ENCODE data around the gene ZBTB11.
"Not testable (repeated sequence)": the region's sequence is repeated elsewhere in the genome, so short reads cannot be mapped to it uniquely, and the experiment has no call there.

Gene ZBTB11, protein sequence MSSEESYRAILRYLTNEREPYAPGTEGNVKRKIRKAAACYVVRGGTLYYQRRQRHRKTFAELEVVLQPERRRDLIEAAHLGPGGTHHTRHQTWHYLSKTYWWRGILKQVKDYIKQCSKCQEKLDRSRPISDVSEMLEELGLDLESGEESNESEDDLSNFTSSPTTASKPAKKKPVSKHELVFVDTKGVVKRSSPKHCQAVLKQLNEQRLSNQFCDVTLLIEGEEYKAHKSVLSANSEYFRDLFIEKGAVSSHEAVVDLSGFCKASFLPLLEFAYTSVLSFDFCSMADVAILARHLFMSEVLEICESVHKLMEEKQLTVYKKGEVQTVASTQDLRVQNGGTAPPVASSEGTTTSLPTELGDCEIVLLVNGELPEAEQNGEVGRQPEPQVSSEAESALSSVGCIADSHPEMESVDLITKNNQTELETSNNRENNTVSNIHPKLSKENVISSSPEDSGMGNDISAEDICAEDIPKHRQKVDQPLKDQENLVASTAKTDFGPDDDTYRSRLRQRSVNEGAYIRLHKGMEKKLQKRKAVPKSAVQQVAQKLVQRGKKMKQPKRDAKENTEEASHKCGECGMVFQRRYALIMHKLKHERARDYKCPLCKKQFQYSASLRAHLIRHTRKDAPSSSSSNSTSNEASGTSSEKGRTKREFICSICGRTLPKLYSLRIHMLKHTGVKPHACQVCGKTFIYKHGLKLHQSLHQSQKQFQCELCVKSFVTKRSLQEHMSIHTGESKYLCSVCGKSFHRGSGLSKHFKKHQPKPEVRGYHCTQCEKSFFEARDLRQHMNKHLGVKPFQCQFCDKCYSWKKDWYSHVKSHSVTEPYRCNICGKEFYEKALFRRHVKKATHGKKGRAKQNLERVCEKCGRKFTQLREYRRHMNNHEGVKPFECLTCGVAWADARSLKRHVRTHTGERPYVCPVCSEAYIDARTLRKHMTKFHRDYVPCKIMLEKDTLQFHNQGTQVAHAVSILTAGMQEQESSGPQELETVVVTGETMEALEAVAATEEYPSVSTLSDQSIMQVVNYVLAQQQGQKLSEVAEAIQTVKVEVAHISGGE

DNA sequence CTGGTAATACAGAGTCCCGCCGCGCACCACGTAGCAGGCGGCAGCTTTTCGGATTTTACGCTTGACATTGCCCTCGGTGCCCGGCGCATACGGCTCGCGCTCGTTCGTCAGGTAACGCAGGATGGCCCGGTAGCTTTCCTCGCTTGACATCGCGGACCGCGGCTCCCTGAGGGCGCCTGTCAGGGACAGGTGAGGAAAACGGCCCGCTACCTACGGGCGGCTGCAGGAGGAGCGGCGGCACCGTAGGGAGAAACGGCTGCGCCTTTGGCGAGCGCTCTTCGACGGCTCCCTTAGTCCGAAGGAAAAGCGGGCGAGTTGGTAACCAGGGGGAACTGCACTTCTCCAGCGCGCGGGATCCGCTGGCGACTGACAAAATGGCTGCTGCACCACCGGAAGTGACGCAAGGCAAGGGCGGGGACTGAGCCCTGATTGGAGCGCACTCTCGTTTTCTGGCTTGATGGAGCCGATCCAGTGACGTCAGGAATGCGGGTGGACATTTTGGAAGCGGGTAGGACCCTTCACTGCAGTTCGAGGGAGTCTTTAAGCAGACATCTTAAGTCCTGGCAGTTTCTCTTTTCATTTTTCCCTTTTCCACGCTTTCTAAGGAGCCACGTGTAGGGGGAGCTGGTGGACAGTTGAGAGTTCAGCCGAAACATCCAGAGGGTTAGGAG is at the start of gene ZBTB11:
ZBTB11 (minus strand) TSS at position 368 of the 671 bp plus-strand sequence; CDS start at position 150, 218 bp downstream.
- DNase-seq (ENCODE audit: low read depth), result peak; percentile 100
- H3K4me3 ChIP-seq (ENCODE audit: low read depth, low read length), result peak within 1 kb of the TSS; percentile 99

DNA sequence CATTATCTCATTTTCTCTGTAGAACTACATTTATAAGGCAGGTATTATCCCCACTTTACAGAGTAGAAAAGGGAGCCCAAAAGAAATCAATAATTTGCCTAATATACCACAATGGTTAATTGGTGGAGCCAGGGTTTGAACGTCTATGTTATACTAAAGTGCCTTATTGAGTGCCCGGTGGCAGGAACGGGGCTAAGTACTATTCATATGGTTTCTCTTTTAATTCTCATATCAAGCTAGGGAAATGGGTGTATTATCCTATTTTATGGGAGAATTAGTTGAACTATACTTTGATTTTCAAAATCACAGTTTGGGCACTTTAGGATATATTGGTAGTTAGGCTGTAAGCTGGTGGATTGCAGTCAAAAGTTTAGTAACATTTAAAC is 49.0 kb upstream of the ZBTB11 start:
- no peak for DNase-seq (ENCODE audit: low read depth)
- peak overlapping the region; percentile 95 for H3K4me3 ChIP-seq (ENCODE audit: low read depth, low read length)

DNA sequence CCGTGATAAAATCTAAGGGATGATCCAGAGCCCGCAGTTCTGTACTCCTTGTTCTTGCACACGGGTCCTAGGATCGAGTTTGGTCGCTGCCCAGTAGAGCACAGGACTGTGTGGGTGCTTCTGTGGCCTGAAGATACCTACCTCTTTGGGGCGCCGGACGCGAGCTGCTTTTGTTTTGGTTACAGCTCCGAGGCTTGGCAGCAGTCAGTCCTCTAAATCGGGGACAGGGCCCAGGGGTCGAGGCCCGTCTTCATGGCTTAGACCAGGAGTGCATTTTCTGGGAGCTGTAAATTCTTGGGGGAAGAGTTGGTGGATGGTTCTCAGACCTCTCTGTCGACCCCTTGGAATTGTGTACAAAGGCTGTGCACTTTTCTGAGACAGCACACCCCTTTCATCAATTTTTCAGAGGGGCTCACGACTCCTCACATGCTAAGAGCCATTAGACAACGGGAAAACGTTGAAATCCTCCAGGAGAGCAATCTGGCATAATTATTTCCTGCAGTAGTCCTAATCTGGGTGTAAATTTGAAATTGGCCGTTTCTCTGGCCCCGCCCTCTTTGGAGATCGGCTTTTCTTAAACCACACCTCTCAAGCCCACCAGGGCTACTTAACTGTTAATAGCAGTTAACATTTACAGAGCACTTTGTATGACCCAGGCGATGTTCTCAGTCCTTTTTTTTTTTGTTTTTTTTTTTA is 48.4 kb upstream of the ZBTB11 start:
- H3K4me3 ChIP-seq (ENCODE audit: low read depth, low read length), result peak overlapping the region; percentile 95
- no peak for DNase-seq (ENCODE audit: low read depth)

DNA sequence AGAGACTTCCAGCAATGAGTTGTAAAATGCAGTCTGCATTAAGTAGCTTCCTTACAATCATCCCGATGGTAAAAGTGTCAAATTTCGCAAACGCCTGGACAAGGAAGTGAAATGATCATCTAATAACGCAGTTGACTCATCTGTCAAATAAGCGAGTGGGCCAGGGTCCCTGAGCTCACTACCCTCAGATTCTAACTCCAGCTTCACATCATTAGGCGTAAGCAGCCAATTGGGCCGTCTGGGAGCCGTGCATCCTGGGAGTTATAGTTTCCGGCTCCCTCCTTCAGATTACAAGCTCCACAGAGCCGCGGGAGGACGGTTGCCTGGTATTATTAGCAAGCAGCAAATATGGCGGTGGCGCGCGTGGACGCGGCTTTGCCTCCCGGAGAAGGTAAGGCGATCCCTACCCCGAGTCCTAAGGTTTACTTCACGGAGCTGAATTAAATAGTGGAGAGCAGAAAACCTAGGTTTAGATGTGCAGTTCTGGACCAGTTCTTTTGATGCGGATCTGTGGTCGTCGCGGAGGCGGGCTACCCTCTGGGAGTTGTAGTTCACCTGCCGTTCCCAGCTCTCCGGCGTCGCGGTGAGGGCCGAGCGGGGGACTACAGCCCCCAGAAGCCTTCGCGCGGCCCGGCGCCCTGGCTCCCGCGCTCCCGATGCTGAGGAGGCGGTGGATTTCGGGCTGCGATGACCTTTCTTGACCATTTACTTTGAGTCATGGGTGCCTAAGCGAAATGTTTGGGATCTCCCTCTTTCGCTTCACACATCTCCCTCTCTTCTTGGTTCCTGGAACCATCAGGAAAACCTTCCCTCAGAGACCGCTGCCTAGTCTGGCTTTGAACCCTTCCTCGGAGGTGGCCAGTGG is 47.6 kb upstream of the ZBTB11 start, which contains the start of gene CEP97:
CEP97 (plus strand) TSS at position 286 of the 865 bp plus-strand sequence; CDS start at position 349, 63 bp downstream.
- DNase-seq (ENCODE audit: low read depth), result peak; percentile 86
- H3K4me3 ChIP-seq (ENCODE audit: low read depth, low read length), result peak within 1 kb of the TSS; percentile 95

DNA sequence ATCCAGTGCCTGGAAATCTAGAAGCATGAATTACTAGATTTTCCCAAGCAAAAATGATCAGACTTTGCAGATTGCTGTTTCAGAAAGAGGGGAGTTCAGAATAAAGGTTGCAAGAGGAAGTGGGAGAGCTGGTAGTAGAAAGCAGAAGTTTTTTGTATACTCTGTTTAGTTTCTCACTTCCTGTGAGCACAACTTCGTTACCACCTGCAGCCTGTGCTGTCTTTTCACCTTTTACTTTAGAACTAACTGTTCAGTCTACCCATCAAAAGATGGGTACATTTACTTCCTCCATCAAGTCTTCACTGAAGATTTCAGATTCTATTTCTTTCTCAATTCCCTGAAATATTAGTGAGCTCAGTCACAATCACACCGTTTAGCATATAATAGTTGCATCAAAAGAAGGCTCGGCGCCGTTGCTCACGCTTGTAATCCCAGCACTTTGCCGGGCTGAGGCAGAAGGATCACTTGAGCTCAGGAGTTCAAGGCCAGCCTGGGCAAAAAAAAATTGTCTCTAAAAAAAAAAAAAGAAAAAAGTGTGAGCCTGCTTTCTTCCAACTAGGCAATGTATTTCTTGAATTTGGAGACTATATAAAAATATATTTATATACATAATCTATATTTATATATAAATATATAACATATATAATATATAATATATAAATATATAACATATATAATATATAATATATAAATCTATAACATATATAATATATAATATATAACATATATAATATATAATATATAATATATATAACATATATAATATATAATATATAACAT is 45.7 kb upstream of the ZBTB11 start:
- H3K4me3 ChIP-seq (ENCODE audit: low read depth, low read length), result no peak overlapping the region

DNA sequence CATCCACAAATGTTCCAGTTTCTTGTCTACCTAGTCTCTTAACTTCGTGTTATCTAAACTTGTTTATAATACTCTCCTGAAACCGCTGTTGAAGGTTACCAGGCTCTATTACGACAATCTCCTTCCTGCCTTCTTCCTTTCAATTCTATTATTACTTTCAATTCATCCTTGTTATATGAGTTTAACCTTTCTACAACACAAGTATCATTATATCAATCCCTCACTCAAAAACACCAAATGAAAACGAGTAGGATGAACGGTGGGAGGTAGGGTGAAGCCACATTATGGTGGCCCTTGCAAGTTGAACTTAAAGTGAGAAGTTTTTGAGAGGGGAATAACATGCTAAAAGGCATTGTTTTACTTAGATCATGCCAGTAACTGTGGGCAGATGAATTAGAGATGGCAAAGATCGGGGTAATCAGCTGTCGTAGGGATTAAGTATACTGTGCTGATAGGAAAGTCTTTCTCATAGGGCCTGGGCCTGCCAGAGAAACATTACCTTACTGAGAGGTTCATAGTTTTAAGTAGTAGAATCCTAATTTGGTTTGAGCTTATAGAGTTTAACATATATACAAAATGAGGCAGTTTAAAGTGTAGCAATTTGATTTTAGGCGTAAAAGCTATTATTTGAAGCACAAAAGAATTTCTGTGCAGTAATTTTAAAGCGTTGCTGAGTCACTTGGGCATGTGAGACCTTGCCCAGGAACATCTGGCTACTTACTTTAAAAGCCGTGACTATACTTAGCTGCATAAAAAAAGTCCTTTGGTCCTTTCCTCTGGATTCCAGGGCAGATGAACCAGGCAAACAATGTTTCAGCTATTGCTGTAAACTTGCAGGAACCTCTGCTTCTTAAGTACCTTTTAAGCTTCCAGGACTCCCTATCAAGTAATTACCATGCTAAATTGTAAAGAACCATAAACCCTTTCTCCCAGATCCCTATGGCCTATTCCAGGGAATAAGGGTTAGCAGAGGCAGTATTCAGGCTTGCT is 44.2 kb upstream of the ZBTB11 start:
- no peak overlapping the region for H3K4me3 ChIP-seq (ENCODE audit: low read depth, low read length)
- DNase-seq (ENCODE audit: low read depth), result peak; percentile 38

More for the DNA sequence above, 45.7 kb upstream of the ZBTB11 start:
- DNase-seq (ENCODE audit: low read depth), result no peak

DNA sequence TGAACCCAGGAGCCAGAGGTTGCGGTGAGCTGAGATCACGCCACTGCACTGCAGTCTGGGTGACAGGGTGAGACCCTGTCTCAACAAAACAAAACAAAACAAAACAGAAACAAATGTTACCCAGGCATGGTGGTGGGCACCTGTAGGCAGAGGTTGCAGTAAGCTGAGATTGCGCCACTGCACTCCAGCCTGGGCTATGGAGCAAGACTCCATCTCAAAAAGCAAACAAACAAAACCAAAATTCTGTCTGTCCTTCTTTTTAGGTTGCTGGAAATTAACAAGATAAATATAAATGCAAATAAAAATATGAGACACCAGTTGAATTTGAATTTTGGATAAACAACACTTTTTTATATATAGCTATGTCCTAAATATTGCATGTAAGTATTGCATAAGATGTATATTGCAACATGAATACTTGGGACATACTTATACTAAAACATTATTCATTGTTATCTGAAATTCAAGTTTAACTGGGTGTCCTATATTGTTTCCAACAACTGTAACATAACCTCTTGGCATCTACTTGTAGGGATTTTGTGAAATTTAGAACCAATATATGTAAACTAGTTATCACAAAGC is 42.8 kb upstream of the ZBTB11 start:
- H3K4me3 ChIP-seq (ENCODE audit: low read depth, low read length), result no peak overlapping the region
- no peak for DNase-seq (ENCODE audit: low read depth)

DNA sequence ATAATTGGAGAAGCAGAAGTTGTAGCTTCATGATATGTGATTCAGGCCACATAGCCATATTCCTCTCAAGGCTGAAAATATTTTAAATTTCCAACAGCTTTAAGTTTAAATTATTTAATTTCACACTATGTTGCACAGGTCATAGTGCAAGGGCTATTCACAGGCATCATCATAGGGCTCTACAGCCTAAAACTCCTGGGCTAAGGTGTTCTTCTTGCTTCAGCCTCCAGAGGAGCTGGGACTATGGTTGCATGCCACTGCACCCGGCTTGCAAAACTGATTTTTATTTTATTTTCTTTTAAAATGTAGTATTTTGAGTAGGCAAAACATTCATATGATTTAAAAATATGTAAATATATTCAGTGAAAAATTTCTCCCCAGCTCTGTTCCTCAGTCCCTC is 41.5 kb upstream of the ZBTB11 start:
- no peak overlapping the region for H3K4me3 ChIP-seq (ENCODE audit: low read depth, low read length)
- no peak for DNase-seq (ENCODE audit: low read depth)

DNA sequence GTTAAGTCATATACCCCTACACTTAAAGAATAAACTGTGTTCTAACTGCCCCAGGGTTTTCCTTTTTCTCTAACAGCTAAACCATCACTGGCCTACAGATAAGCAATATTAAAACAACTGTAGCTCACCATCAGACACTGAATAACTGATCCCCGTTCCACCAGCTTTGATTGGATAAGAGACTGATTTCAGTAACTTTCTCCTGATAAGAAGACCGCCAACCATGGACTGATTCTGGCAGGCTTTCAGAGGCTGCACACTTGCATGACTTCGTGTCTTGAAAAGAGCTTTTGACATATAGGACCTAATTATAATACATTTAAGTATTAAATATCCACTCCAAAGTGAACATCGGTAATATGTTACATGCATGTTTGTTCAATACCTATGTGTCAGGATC is 32.2 kb upstream of the ZBTB11 start:
- H3K4me3 ChIP-seq (ENCODE audit: low read depth, low read length), result no peak overlapping the region
- no peak for DNase-seq (ENCODE audit: low read depth)

DNA sequence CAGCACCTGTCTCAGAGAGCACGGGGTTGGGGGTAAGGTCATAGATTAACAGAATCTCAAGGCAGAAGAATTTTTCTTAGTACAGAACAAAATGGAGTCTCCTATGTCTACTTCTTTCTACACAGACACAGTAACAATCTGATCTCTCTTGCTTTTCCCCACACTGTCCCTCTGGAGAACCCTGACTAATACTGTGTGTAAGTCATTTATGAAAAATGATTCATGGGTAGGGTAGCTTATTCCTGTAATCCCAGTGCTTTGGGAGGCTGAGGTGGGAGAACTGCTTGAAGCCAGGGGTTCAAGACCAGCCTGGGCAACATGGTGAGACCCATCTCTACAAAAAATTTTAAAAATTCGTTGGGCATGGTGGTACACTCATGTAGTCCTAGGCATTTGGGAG is 27.7 kb upstream of the ZBTB11 start:
- not testable (repeated sequence) for H3K4me3 ChIP-seq (ENCODE audit: low read depth, low read length); DNase-seq (ENCODE audit: low read depth)

DNA sequence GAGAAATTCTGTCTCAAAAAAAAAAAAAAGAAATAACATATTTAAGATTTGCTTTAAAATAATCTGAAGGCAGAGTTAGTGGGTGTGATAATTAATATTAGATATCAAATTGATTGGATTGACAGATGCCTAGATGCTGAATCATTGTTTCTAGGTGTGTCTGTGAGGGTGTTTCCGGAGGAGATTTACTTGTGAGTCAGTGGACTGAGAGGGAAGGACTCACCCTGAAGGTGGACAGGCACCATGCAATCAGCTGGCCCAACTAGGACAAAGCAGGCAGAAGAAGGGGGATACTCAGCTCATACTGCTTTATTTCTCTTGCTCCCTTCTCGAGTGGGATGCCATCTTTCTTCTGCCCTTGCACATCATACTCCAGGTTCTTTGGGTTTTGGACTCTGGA is 26.2 kb upstream of the ZBTB11 start:
- no peak overlapping the region for H3K4me3 ChIP-seq (ENCODE audit: low read depth, low read length)

DNA sequence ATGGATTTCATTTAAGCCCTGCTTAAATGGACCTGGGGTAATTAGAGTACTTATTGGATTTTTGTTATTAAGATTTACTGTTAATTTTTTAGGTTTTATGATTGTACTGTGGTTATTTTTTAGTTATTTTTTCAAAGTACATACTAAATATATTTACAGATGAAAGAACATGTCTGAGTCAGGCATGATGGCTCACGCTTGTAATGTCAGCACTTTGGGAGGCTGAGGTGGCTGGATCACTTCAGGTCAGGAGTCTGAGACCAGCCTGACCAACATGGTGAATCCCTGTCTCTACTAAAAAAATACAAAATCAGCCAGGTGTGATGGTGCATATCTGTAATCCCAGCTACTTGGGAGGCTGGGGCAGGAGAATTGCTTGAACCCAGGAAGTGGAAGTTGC is 25.8 kb upstream of the ZBTB11 start:
- no peak overlapping the region for H3K4me3 ChIP-seq (ENCODE audit: low read depth, low read length)
- no peak for DNase-seq (ENCODE audit: low read depth)

More for the DNA sequence above, 26.2 kb upstream of the ZBTB11 start:
- no peak for DNase-seq (ENCODE audit: low read depth)

DNA sequence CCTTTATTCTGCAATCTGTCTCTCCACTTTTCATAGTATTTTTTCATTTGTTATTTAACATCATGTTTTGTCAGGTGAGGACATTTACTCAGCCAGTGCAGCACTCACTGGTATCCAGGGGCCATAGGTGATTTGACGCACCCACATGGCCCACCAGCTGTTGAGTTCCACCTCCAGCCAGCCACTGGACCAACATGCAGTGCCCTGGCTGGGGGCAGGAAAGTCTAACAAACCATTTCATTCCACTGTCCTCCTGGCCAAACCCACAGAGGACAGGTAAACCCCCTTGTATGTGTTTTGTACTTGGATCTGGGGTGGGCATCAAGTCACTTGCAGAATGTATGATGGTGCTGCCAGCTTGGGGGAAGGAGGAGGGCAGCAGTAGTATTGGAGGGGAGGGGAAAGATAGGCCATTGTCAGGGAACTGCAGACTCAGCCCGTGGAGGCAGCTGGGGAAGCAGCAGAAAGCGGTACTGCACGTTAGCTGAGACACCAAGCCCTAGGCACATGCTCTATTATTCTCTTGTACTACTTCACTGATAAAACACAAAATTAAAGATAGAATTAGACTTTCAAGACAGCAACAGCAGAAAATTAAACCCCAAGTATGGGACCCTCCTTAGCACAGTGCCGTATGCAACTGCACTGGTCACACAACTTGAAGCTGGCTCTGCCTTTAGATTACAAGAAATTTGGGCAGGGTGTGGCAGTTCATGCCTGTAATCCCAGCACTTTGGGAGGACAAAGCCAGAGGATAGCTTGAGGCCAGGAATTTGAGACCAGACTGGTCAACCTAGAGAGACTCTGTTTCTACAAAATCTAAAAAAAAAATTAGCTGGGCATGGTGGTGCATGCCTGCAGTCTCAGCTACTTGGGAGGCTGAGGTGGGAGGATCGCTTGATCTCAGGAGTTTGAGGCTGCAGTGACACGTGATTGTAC is 25.0 kb upstream of the ZBTB11 start:
- no peak for DNase-seq (ENCODE audit: low read depth)
- no peak overlapping the region for H3K4me3 ChIP-seq (ENCODE audit: low read depth, low read length)

DNA sequence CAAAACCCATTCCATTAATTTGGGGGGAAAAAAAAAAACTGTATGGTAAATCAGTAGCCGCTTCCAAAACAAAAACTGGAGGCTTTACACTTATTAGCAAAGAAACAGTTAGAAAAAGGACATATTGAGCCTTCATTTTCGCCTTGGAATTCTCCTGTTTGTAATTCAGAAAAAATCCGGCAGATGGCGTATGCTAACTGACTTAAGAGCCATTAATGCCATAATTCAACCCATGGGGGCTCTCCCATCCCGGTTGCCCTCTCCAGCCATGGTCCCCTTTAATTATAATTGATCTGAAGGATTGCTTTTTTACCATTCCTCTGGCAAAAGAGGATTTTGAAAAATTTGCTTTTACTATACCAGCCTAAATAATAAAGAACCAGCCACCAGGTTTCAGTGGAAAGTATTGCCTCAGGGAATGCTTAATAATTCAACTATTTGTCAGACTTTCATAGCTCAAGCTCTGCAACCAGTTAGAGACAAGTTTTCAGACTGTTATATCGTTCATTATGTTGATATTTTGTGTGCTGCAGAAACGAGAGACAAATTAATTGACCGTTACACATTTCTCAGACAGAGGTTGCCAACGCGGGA is 18.9 kb upstream of the ZBTB11 start:
- no peak overlapping the region for H3K4me3 ChIP-seq (ENCODE audit: low read depth, low read length)
- DNase-seq (ENCODE audit: low read depth), result no peak
